Measurements from ENCODE around the gene ZBTB8OS. TPM values are rescaled to one million over a fixed set of nuclear protein-coding genes. Genes with fewer than 3 reads are reported as not detected.
"Not testable (repeated sequence)": the region's sequence is repeated elsewhere in the genome, so short reads cannot be mapped to it uniquely, and the experiment has no call there.

Gene ZBTB8OS
- total RNA-seq, 2 experiments from 2014 or later: 64.8 to 67.4 TPM

GRCh38 chr1:32647308-32648134 lies 2.8 kb downstream of the ZBTB8OS start:
- CTCF ChIA-PET: no interaction called here
- Mint-ChIP-seq H3K9me3 (no peaks in the 10 kb centered on the region), H3K36me3 (peaks cover 19% of the 10 kb centered on the region), H3K27me3 (no peaks in the 10 kb centered on the region), H3K4me3 (peak overlapping the region; percentile 99), H3K27ac (peak overlapping the region; percentile 71), H3K4me1 (ENCODE audit: low read depth) (peaks cover 25% of the 10 kb centered on the region)
- POLR2A ChIA-PET: interaction anchor here (0.6 to 0.7 kb wide), 2 partner anchors 316 to 604 kb away, joined by 3 read pairs; no protein-coding TSS in a partner anchor
- intact Hi-C loops (cut with micrococcal nuclease): no loop called here
- DNase-seq: peak; percentile 52

- intact Hi-C loops (cut with micrococcal nuclease): no loop called here
- POLR2A ChIA-PET: no interaction called here
- no peaks in the 10 kb centered on the region for H3K9me3 Mint-ChIP-seq
- DNase-seq: no peak
- CTCF ChIA-PET: no interaction called here
- H3K36me3 Mint-ChIP-seq: peaks cover 5% of the 10 kb centered on the region
- no peak overlapping the region for H3K4me3 Mint-ChIP-seq
- H3K27ac Mint-ChIP-seq: no peak overlapping the region
- H3K4me1 Mint-ChIP-seq (ENCODE audit: low read depth): peaks cover 18% of the 10 kb centered on the region
- H3K27me3 Mint-ChIP-seq: no peaks in the 10 kb centered on the region
Observed at GRCh38 chr1:32644426-32644825, 5.9 kb downstream of the ZBTB8OS start.

GRCh38 chr1:32642292-32642827 lies 8.0 kb downstream of the ZBTB8OS start:
- POLR2A ChIA-PET; intact Hi-C loops (cut with micrococcal nuclease); H3K27me3 Mint-ChIP-seq; H3K36me3 Mint-ChIP-seq; H3K9me3 Mint-ChIP-seq; CTCF ChIA-PET; H3K27ac Mint-ChIP-seq; H3K4me1 Mint-ChIP-seq (ENCODE audit: low read depth); DNase-seq; H3K4me3 Mint-ChIP-seq: not testable (repeated sequence)

- Mint-ChIP-seq H3K27me3 (no peaks in the 10 kb centered on the region), H3K4me1 (ENCODE audit: low read depth) (peaks cover 6% of the 10 kb centered on the region), H3K36me3 (peaks cover 5% of the 10 kb centered on the region), H3K27ac (no peak overlapping the region), H3K4me3 (no peak overlapping the region), H3K9me3 (no peaks in the 10 kb centered on the region)
- ChIA-PET CTCF (no interaction called here), POLR2A (no interaction called here)
- no peak for DNase-seq
- intact Hi-C loops (cut with micrococcal nuclease): no loop called here
Observed at GRCh38 chr1:32639489-32640075, 10.8 kb downstream of the ZBTB8OS start.

- Mint-ChIP-seq H3K27me3 (no peaks in the 10 kb centered on the region), H3K4me1 (ENCODE audit: low read depth) (peaks cover 4% of the 10 kb centered on the region), H3K4me3 (no peak overlapping the region), H3K9me3 (no peaks in the 10 kb centered on the region), H3K27ac (no peak overlapping the region), H3K36me3 (peaks cover 11% of the 10 kb centered on the region)
- CTCF ChIA-PET: interaction anchor here (0.8 to 0.9 kb wide), 3 partner anchors 16 to 248 kb away, joined by 3 to 10 read pairs (median 3); no protein-coding TSS in a partner anchor
- intact Hi-C loops (cut with micrococcal nuclease): no loop called here
- no peak for DNase-seq
- POLR2A ChIA-PET: interaction anchor here (0.5 kb wide), 1 partner anchor 12 kb away, joined by 5 read pairs; no protein-coding TSS in a partner anchor
Observed at GRCh38 chr1:32636914-32637645, 13.3 kb downstream of the ZBTB8OS start.

GRCh38 chr1:32635508-32636277 lies 14.7 kb downstream of the ZBTB8OS start:
- peaks cover 11% of the 10 kb centered on the region for H3K36me3 Mint-ChIP-seq
- intact Hi-C loops (cut with micrococcal nuclease): no loop called here
- ChIA-PET POLR2A (interaction anchor here (0.7 kb wide), 1 partner anchor 491 kb away, joined by 3 read pairs; no protein-coding TSS in a partner anchor), CTCF (interaction anchor here (0.8 kb wide), 1 partner anchor 13 kb away, joined by 3 read pairs; no protein-coding TSS in a partner anchor)
- no peaks in the 10 kb centered on the region for H3K27me3 Mint-ChIP-seq
- no peak overlapping the region for H3K4me3 Mint-ChIP-seq
- no peaks in the 10 kb centered on the region for H3K9me3 Mint-ChIP-seq
- DNase-seq: no peak
- peaks cover 4% of the 10 kb centered on the region for H3K4me1 Mint-ChIP-seq (ENCODE audit: low read depth)
- no peak overlapping the region for H3K27ac Mint-ChIP-seq

- peaks cover 12% of the 10 kb centered on the region for H3K36me3 Mint-ChIP-seq
- no peak for DNase-seq
- ChIA-PET POLR2A (no interaction called here), CTCF (interaction anchor here (0.6 kb wide), 1 partner anchor 494 kb away, joined by 3 read pairs; no protein-coding TSS in a partner anchor)
- peaks cover 4% of the 10 kb centered on the region for H3K4me1 Mint-ChIP-seq (ENCODE audit: low read depth)
- peak overlapping the region; percentile 23 for H3K27ac Mint-ChIP-seq
- no peaks in the 10 kb centered on the region for H3K9me3 Mint-ChIP-seq
- H3K4me3 Mint-ChIP-seq: no peak overlapping the region
- intact Hi-C loops (cut with micrococcal nuclease): no loop called here
- no peaks in the 10 kb centered on the region for H3K27me3 Mint-ChIP-seq
Observed at GRCh38 chr1:32632829-32633228, 17.5 kb downstream of the ZBTB8OS start.

- DNase-seq; H3K4me1 Mint-ChIP-seq (ENCODE audit: low read depth); H3K9me3 Mint-ChIP-seq; H3K4me3 Mint-ChIP-seq; H3K27me3 Mint-ChIP-seq; intact Hi-C loops (cut with micrococcal nuclease); H3K27ac Mint-ChIP-seq: not testable (repeated sequence)
- ChIA-PET CTCF (interaction anchor here (0.6 kb wide), 1 partner anchor 106 kb away, joined by 3 read pairs; no protein-coding TSS in a partner anchor), POLR2A (interaction anchor here (1.0 kb wide), 1 partner anchor 20 kb away, joined by 3 read pairs; the partner anchor contains the start of genes RBBP4 and ZBTB8OS)
- H3K36me3 Mint-ChIP-seq: peaks cover 21% of the 10 kb centered on the region
Observed at GRCh38 chr1:32630173-32630572, 20.2 kb downstream of the ZBTB8OS start.

- POLR2A ChIA-PET: no interaction called here
- peaks cover 24% of the 10 kb centered on the region for H3K4me1 Mint-ChIP-seq (ENCODE audit: low read depth)
- no peak for DNase-seq
- no peaks in the 10 kb centered on the region for H3K9me3 Mint-ChIP-seq
- intact Hi-C loops (cut with micrococcal nuclease): no loop called here
- H3K4me3 Mint-ChIP-seq: no peak overlapping the region
- CTCF ChIA-PET: interaction anchor here (0.6 to 0.9 kb wide), 2 partner anchors 107 to 463 kb away, joined by 3 to 5 read pairs; no protein-coding TSS in a partner anchor
- no peaks in the 10 kb centered on the region for H3K27me3 Mint-ChIP-seq
- H3K36me3 Mint-ChIP-seq: peaks cover 26% of the 10 kb centered on the region
- H3K27ac Mint-ChIP-seq: peak overlapping the region; percentile 20
Observed at GRCh38 chr1:32627596-32628162, 22.7 kb downstream of the ZBTB8OS start.

- H3K27me3 Mint-ChIP-seq: no peaks in the 10 kb centered on the region
- H3K9me3 Mint-ChIP-seq: no peaks in the 10 kb centered on the region
- DNase-seq: no peak
- H3K27ac Mint-ChIP-seq: no peak overlapping the region
- ChIA-PET CTCF (no interaction called here), POLR2A (no interaction called here)
- peaks cover 31% of the 10 kb centered on the region for H3K36me3 Mint-ChIP-seq
- H3K4me1 Mint-ChIP-seq (ENCODE audit: low read depth): peaks cover 30% of the 10 kb centered on the region
- H3K4me3 Mint-ChIP-seq: no peak overlapping the region
- intact Hi-C loops (cut with micrococcal nuclease): no loop called here
Observed at GRCh38 chr1:32626176-32626575, 24.2 kb downstream of the ZBTB8OS start.

GRCh38 chr1:32623775-32624174 lies 26.6 kb downstream of the ZBTB8OS start:
- CTCF ChIA-PET: interaction anchor here (0.5 to 1.5 kb wide), 2 partner anchors 104 to 1700 kb away, joined by 3 to 4 read pairs; no protein-coding TSS in a partner anchor
- Mint-ChIP-seq H3K36me3 (peaks cover 39% of the 10 kb centered on the region), H3K9me3 (no peaks in the 10 kb centered on the region), H3K27me3 (no peaks in the 10 kb centered on the region), H3K27ac (peak overlapping the region; percentile 79), H3K4me1 (ENCODE audit: low read depth) (peaks cover 39% of the 10 kb centered on the region), H3K4me3 (no peak overlapping the region)
- DNase-seq: peak; percentile 60
- intact Hi-C loops (cut with micrococcal nuclease): loop anchor here (1.0 to 5.0 kb wide), 3 partner anchors 27 to 178 kb away; partner anchors contain the start of gene ZBTB8OS
- POLR2A ChIA-PET: no interaction called here
